Dermis blood vessel endothelial cell (primary cell): ENCODE data around the gene LRRC51. TPM values are rescaled to one million over a fixed set of nuclear protein-coding genes. Genes with fewer than 3 reads are reported as not detected.
A peak's percentile ranks its signal among the peaks of the same experiment; 100 is the strongest.
"Not testable (repeated sequence)": the region's sequence is repeated elsewhere in the genome, so short reads cannot be mapped to it uniquely, and the experiment has no call there.

Experiments
- DNase-seq: peaks from one replicate; pipeline ENCODE4 v3.0.0; 2010
- total RNA-seq: library from RNA; depleted of rRNA; stranded (reverse); fragments of >200 nt; gene quantifications from 2 replicates; pipeline ENCODE4 v1.2.3, GENCODE V29; 2014

Gene LRRC51
- total RNA-seq, 1 donor from 2014 or later, result 7.8 TPM

DNA sequence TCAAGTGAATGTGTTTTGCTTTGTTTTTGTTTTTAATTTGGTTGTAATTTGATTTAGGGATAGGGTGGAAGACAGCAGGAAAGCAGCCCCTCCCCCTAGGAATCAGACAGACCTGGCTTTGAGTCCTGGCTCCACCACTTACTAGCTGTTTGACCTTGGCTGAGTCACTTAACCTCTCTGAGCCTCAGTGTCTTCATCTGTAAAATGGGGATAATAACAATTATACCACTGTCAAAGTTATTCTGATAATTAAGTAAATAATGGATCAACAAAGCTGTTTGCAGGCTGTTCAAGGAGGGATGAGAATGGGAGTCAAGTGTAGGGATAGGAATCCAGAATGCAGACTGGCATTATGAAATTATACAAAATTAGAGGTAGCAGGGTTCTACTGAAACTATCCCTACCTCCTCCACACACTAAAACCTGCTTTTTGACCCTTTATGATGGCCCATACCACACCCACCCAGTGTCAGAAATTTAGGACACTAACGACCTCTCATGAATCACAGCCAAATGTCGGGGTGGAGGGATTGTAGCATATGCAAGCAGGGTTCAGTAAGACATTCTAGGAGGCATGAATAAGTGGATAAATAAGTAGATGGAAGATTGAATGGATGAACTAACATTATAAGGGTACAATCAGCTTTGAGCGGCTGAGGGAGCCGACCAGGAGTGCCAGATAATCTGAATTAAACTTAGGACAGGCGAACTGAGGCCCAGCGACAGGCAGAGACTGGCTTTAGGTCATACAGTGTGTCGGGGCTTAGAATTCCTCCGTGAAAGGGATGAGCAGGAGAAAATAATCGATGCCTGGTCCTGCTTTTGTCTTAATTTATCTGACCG, 30.9 kb downstream of the LRRC51 start:
- DNase-seq, result no peak

DNA sequence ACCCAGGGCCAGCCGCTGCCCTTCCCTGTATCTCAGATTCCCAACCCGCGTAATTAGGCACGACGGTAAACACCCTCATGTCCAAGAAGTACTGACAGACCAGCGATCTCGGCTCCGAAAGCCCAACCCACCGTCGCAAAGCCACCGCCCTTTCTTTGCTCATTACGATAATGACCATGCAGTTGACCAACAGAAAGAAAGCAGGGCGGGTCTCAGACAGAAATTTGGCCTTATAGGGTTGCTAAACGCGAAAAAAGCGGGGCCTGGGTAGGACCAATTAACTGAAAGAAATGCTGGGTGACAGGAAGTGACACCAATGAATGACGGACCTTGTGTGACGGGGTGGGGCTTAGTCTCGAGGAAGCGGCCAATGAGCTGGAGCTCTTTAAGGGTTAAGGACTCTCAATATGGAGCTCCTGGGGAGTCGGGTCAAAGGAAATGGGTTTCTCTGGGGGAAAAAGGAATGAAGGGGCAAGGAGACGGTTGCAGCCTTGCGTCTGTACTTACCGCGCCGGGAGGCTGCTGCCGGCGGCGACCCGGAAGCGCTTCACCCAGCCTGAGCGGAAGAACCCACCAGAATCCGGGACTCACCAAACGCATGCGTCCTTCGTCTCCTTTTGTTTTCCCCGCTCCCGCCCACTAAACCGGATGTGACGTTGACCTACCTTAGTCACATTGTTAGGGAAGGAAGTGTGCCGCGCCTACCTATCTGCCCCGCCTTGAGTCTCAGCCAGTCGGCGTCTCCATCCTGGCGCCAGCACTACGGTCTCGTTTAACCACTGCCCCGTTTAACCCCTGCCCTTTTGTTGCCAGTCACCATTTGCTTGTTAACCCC, 31.7 kb downstream of the LRRC51 start, which contains the start of gene ANAPC15:
TSS of gene ANAPC15 (minus strand) at position 553 of the 835 bp plus-strand sequence. CDS start 1,419 bp downstream, outside the sequence.
- DNase-seq, result peak; percentile 100

GRCh38 chr11:72112978-72113808, 32.5 kb downstream of the LRRC51 start:
- DNase-seq, result no peak

- no peak for DNase-seq
Measured at GRCh38 chr11:72114570-72114969, 33.9 kb downstream of the LRRC51 start.

DNA sequence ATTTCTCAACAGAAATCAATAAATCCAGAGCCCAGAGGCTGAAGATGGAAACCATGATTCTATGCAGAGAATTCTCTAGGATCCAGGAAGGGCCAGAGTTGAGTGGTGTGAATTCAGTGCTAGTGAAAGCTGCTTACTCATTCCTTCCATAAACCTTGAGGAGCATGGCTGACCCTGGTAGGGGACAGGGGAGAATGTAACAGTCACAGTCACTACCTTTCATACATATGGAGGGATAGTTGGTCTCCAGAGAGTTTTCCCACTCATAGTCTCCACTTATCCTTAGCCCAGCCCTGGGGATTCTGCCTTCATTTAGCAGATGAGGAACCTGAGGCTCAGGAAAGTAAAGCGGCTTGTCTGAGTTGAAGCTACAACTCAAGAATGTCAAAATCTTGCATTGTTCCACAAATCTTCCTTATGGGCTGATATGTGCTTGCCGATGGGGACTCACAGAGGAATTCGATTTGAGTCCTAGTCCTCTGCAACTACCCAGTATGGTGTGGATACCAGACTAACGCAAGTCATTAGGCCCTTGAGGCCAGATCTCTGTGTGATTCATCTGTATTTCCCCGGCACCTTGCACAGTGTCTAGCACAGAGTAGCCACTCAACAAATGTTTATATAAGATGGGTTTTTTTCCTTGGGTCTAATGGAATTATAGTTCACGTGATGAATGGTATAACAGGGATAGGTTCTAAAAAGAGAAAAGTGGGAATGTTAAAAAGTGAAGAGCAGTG, 35.5 kb downstream of the LRRC51 start:
- no peak for DNase-seq

GRCh38 chr11:72119198-72119597, 38.5 kb downstream of the LRRC51 start:
- no peak for DNase-seq

DNA sequence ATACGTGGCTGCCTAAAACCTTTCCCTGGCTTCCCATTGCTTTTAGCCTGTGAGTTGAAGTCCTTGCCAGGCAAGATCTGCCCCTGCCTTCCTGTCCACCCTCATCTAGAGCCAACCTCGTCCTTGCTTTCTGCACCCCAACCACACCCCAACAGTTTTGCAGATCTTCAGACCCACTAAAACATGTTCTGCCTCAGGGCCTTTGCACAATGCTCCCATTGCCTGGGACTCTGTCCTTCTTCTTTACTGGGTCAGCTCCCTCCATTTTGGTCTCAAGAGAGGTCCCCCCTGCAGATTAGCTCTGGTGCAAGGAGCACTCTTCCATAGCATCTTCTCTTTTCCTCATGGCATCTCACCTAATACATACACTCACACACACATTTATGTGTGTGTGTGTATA, 40.3 kb downstream of the LRRC51 start:
- DNase-seq, result no peak

GRCh38 chr11:72122607-72123006, 42.0 kb downstream of the LRRC51 start:
- DNase-seq, result no peak

GRCh38 chr11:72123117-72123653, 42.5 kb downstream of the LRRC51 start:
- peak; percentile 25 for DNase-seq

GRCh38 chr11:72124046-72124445, 43.4 kb downstream of the LRRC51 start:
- no peak for DNase-seq

GRCh38 chr11:72125956-72126355, 45.3 kb downstream of the LRRC51 start:
- no peak for DNase-seq

DNA sequence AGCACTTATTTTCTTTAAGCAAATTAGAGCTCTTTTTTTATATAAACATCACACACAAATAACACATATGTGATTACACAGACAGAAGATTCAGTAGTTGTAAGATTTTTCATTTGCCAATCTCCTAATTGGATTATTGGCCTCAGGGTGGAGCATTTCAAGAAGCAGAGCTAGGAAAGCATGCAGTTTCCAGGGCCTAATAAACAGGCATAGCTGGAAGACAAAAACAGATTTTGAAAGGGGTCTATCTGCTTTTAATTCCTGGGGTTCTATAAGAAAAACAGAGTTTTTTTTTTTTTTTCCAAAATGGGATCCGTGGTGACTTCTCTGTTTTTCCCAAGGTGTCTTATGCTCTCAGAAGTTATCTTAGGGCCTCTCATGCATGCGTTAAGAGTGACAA, 47.3 kb downstream of the LRRC51 start:
- no peak for DNase-seq

DNA sequence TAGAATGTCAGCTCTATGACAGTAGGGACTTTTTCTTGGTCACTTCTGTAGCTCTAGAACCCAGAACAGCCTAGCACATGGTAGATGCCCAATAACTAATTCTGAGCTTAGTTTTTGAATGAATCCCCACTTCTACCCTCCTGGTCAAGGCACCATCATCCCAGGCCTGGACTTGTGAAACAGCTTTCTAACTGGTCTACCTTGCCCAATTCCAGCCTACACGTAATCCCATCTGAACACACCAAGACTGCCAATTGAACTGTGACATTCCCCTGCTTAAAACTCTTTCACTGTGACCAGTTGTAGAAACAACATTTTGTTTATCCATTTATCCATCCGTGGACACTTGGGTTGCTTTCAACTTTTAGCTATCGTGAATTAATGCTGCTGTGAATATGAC, 48.7 kb downstream of the LRRC51 start:
- no peak for DNase-seq

GRCh38 chr11:72132646-72133045, 52.0 kb downstream of the LRRC51 start:
- DNase-seq, result no peak

DNA sequence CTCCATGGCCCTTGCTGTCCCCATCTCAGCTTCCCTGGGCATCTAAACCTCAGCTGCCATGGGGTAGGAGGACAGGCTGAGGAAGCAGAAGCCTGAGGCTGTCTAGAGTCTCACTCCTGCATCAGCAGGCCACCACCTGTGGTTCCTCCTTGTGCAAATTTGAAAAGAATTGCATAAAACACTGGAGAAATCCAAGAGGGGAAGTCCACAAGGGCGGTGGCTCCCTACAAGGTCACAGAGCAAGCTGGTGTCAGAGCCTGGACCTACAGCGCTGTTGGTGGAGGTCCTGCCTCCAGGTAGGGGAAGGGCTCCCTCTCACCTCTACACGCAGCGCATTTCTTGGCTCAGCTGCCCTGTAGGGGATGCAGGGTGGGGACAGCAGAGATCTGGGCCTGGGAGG, 54.8 kb downstream of the LRRC51 start, which contains the start of gene FOLR3:
TSS of gene FOLR3 (plus strand) at position 253 of the 400 bp plus-strand sequence. CDS start 228 bp downstream, outside the sequence.
- DNase-seq, result not testable (repeated sequence)

DNA sequence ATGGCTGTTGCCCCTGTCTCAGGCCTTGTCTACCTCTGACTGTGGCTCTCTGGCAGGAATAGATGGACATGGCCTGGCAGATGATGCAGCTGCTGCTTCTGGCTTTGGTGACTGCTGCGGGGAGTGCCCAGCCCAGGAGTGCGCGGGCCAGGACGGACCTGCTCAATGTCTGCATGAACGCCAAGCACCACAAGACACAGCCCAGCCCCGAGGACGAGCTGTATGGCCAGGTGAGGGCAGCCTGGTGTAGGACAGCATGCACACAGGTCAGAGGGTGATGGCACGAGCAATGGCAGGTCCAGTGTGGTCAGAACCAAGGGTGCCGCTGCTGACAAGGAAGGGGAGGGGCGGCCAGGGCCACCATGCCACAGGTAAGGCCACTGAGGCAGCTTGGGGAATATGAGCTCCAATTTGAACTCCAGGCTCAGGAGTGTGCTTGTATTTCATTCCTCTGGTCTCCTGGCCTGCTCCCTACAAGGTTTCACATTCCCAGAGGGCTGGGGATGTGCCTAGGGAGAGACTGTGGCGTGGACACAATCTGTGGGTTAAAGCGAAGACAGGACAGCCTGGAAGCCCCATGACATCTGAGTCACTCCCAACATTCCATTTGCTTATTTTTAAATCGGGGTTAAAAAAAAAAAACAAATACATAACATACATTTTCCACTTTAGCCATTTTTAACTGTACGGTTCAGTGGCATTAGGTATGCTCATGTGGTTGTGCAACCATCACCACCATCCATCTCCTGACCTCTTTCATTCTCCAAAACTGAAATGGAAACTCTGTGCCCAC, 55.4 kb downstream of the LRRC51 start:
- no peak for DNase-seq

GRCh38 chr11:72136684-72137262, 56.1 kb downstream of the LRRC51 start:
- DNase-seq, result no peak

DNA sequence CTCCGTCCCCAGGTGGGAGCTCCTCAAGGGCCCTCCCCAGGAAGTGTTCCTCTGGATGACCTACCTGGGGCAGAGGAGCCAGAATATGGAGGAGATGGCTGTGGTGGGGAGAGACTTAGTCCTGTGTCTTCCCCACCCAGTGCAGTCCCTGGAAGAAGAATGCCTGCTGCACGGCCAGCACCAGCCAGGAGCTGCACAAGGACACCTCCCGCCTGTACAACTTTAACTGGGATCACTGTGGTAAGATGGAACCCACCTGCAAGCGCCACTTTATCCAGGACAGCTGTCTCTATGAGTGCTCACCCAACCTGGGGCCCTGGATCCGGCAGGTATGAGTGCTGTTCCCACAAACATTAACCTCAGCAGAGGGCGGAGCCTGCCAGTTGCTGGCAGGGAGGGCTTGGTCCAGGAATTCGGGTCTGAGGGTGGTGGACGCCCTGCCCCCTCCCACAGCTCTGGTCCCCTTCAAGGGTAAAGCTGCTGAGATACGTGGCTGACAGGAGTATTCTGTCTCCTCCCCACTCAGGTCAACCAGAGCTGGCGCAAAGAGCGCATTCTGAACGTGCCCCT, 58.3 kb downstream of the LRRC51 start:
- DNase-seq, result no peak

DNA sequence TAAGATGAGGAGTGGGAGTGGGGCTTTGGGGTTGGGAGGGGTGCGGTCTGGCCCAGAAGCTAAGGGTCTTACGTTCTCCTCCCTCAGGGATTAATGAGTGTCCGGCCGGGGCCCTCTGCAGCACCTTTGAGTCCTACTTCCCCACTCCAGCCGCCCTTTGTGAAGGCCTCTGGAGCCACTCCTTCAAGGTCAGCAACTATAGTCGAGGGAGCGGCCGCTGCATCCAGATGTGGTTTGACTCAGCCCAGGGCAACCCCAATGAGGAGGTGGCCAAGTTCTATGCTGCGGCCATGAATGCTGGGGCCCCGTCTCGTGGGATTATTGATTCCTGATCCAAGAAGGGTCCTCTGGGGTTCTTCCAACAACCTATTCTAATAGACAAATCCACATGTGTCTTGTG, 58.9 kb downstream of the LRRC51 start:
- DNase-seq, result no peak

GRCh38 chr11:72140661-72141060, 60.0 kb downstream of the LRRC51 start:
- no peak for DNase-seq
